Thoracic aorta (tissue), 2 donors: Measurements from ENCODE around the gene DEPDC5. TPM values are rescaled to one million over a fixed set of nuclear protein-coding genes. Genes with fewer than 3 reads are reported as not detected.
A peak's percentile ranks its signal among the peaks of the same experiment; 100 is the strongest.

Experiments
- ATAC-seq: fragments of 150-250 bp; one replicate; pipeline ENCODE4 v1.8.0; 2017; ENCODE audit warnings: low read depth; ENCODE audit not compliant: insufficient number of reproducible peaks, low FRiP score
- DNase-seq: peaks from one replicate; pipeline ENCODE4 v3.0.0-alpha.2; 2020; ENCODE audit warnings: low spot score
- H3K27ac ChIP-seq, 2 donors: fragments of 200-600 bp; sonication (generic); 1 replicate in 1 of 2; 2 replicates in 1 of 2; pipeline ENCODE4 v1.5.1; 2016; ENCODE audit warnings: mild to moderate bottlenecking in 2 of 2, moderate library complexity in 2 of 2
- H3K27me3 ChIP-seq: fragments of 200-600 bp; sonication (generic); replicated peaks from 2 replicates; pipeline ENCODE4 v1.6.0; 2016; ENCODE audit warnings: mild to moderate bottlenecking; ENCODE audit not compliant: insufficient read depth
- H3K36me3 ChIP-seq: fragments of 200-600 bp; sonication (generic); one replicate; pipeline ENCODE4 v1.5.1; 2016
- H3K4me1 ChIP-seq, 2 donors: fragments of 200-600 bp; sonication (generic); 1 replicate in 1 of 2; 2 replicates in 1 of 2; pipeline versions ENCODE4 v1.5.1 to v1.6.0; 2016; ENCODE audit warnings: low read depth in 2 of 2, mild to moderate bottlenecking in 1 of 2; ENCODE audit not compliant: control insufficient read depth in 1 of 2
- H3K4me3 ChIP-seq: fragments of 200-600 bp; sonication (generic); 2 replicates; pipeline ENCODE4 v1.5.1; 2016; ENCODE audit warnings: mild to moderate bottlenecking
- H3K9me3 ChIP-seq: fragments of 200-600 bp; sonication (generic); 2 replicates; pipeline ENCODE4 v1.5.1; 2016
- total RNA-seq, 2 donors: library from RNA; depleted of rRNA; stranded (reverse); fragments of >200 nt; gene quantifications; one replicate each; pipeline versions ENCODE4 v1.1.0 to v1.2.3, GENCODE V29; 2016
- TF ChIP-seq, protein P1 (sequence below): fragments of 200-600 bp; sonication (generic); IDR thresholded peaks from one replicate; pipeline ENCODE4 v1.5.1; 2019; ENCODE audit warnings: antibody characterized with exemption

The DEPDC5 gene
- total RNA-seq, 2 donors from 2014 or later: 31.3 to 52.7 TPM

DNA sequence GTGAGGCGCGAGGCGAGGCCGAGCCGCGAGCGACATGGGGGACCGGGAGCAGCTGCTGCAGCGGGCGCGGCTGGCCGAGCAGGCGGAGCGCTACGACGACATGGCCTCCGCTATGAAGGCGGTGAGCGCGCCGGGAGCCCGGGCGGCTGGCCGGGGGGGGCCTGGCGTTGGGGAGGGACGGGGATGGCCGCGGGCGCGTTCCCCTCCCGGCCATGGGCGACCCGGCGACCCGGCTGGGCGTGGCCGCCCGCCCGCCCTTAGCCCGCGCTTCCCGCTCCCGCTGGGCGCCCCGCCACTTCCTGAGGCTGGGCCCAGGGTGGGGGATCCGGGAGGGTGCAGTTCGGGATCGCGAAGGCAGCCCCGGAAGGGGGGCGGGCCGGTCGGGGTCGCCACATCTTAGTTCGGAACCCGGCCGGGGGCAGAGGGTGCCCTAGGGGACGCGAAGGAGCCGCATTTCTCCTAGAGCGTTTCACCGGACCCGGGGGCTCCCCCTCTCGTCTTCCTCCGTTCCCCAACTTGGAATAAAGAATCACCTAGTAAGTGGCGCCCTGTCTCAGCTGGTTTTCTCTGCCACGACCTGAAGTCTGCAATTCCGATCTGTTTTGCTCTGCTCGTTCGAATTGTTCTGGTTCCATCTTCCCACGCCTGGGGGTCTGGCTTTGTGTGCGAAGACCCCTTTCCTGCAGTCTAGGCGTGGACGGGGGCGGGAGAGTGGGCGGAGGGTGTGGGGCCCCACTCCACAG lies 191.1 kb downstream of the DEPDC5 start:
- ATAC-seq (peak; percentile 22), DNase-seq (no peak)
- TF ChIP-seq, protein P1, sequence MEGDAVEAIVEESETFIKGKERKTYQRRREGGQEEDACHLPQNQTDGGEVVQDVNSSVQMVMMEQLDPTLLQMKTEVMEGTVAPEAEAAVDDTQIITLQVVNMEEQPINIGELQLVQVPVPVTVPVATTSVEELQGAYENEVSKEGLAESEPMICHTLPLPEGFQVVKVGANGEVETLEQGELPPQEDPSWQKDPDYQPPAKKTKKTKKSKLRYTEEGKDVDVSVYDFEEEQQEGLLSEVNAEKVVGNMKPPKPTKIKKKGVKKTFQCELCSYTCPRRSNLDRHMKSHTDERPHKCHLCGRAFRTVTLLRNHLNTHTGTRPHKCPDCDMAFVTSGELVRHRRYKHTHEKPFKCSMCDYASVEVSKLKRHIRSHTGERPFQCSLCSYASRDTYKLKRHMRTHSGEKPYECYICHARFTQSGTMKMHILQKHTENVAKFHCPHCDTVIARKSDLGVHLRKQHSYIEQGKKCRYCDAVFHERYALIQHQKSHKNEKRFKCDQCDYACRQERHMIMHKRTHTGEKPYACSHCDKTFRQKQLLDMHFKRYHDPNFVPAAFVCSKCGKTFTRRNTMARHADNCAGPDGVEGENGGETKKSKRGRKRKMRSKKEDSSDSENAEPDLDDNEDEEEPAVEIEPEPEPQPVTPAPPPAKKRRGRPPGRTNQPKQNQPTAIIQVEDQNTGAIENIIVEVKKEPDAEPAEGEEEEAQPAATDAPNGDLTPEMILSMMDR: no peak
- Histone ChIP-seq H3K4me1 (peaks cover 19 to 43% of the 10 kb centered on the region in 2 donors), H3K9me3 (no peaks in the 10 kb centered on the region), H3K4me3 (peak overlapping the region; percentile 99), H3K27me3 (no peaks in the 10 kb centered on the region), H3K36me3 (no peaks in the 10 kb centered on the region), H3K27ac (peak overlapping the region; percentile 89 to 96)

DNA sequence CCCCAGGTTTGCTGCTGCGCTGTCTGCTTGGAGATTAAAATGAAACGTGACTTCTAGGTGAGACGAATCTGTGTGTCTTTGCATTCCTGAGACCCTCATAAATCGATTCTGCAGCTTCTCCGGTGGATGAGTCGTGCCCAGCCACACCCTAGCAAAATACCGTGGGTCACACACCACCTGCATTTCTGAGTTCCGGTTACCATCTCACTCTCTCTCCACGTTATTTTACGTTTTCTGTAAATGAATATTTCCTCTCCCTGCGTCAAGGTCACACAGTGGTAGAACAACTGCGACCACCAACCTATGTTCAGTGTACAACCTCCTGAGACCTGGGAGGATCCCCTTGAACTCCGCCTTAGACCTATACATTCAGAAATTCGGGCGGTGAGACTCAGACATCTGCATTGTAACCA lies 191.6 kb downstream of the DEPDC5 start:
- Histone ChIP-seq H3K27me3 (no peaks in the 10 kb centered on the region), H3K4me1 (peaks cover 24 to 49% of the 10 kb centered on the region in 2 donors), H3K27ac (peak overlapping the region; percentile 89 to 96), H3K36me3 (no peaks in the 10 kb centered on the region), H3K9me3 (no peaks in the 10 kb centered on the region), H3K4me3 (peak overlapping the region; percentile 99)
- no peak for ATAC-seq
- TF ChIP-seq, protein P1: no peak
- no peak for DNase-seq

DNA sequence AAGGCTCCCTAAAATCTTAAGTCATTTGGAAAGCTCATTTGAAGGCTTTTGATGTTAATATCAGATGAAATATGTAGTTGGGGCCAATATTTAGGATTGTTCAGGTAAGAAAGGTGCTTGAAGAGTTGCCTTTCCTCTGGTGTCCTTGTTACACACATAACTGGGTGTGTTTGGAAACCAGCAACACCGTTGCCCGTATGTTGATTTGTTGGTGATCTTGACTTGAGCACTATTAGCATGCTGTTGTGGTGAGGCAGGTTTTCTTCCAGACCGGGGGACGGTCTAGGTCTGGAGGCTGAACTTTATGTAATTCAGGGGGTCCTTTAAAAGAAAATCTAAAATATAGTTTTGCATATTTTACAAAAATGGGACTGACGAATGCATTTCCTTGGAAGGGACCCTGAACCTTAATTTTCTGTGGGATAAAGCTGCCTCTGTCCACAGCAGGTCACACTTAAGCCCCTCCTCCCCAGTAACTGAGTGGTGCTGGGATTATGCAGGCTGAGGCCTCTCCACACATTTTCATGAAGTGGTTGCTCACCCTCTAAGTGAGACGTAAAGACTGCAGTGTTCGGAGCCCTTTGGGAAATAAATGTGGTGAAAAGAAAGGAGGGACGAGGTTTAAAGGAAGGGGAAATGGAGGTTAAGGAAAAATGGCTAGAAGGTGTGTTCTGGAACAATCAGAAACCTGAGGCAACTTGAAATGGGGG lies 192.3 kb downstream of the DEPDC5 start:
- H3K36me3 ChIP-seq: no peaks in the 10 kb centered on the region
- no peaks in the 10 kb centered on the region for H3K27me3 ChIP-seq
- peak overlapping the region; percentile 99 for H3K4me3 ChIP-seq
- ATAC-seq (no peak), DNase-seq (no peak)
- no peaks in the 10 kb centered on the region for H3K9me3 ChIP-seq
- TF ChIP-seq, protein P1: no peak
- H3K4me1 ChIP-seq: peaks cover 30 to 56% of the 10 kb centered on the region in 2 donors
- H3K27ac ChIP-seq: peak overlapping the region; percentile 89 to 96

DNA sequence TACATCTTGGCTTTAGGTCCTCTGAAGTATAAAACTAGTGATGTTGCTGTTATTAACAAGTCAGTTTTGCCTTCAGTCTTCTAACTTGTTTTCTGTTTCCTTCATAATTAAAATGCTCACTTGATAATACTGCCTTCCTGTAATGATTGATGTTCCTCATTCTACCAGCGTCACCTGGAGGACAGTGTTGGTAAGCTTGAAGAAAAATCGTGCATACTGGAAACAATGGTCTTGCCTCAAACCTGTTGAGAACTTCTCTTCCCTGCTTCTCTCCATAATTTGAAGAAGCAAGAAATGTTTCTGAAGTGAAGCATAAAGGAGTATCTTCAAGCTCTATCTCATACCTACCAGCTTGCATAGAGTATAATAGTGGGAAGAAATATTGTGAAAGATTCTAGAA lies 193.5 kb downstream of the DEPDC5 start:
- no peak for ATAC-seq
- TF ChIP-seq, protein P1: no peak
- Histone ChIP-seq H3K27ac (peak overlapping the region in 1 of 2 donors; percentile 96), H3K36me3 (no peaks in the 10 kb centered on the region), H3K4me3 (peak overlapping the region; percentile 99), H3K4me1 (peaks cover 42 to 67% of the 10 kb centered on the region in 2 donors), H3K27me3 (no peaks in the 10 kb centered on the region), H3K9me3 (no peaks in the 10 kb centered on the region)
- DNase-seq: no peak

DNA sequence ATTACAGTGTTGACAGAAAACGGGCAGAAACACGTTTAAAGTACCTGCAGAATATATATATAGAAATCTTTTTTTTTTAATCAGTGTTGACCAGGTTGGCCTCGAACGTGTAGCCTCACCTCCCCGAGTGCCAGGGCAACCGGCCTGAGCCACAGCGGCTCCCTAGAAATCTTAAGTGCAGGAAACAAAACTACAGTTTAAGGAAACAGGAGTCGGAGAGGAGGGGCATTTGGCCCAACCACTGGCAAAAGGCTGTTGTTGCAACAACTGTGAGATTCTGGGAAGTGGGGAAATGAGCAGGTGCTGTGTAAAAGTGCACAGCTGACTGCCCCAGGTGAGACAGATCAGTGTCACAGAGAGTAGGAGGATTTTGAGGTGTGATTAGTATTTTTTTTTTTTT lies 194.2 kb downstream of the DEPDC5 start:
- Histone ChIP-seq H3K27me3 (no peaks in the 10 kb centered on the region), H3K27ac (peak overlapping the region; percentile 40 to 96), H3K4me1 (peaks cover 48 to 74% of the 10 kb centered on the region in 2 donors), H3K36me3 (no peaks in the 10 kb centered on the region), H3K4me3 (no peak overlapping the region), H3K9me3 (no peaks in the 10 kb centered on the region)
- no peak for ATAC-seq
- DNase-seq: no peak
- TF ChIP-seq, protein P1: no peak
